Measurements from ENCODE around the gene AMMECR1. TPM values are rescaled to one million over a fixed set of nuclear protein-coding genes. Genes with fewer than 3 reads are reported as not detected.

The AMMECR1 gene
- total and polyA plus RNA-seq, 2 of the 4 experiments (the other 2 are of a cell fraction): 7.0 to 11.3 TPM

DNA sequence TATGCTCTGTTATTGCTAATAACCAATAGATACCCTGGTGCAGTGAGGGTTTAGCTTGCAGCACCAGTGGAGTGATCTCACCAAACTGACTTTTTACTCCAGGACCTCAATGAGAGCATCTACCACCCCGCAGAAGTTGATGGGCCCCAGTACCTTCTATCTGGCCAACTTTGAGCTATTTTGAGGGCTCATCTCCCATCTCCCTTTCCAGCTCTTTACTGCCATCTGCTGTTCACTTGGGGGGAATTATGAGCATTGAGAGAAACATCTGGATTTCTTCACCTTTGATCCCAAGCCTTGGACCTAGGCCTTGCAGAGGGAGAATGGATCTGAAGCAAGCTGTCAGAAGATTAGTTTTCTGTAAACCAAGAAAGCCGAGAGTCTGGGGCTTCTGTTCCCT lies 171.4 kb downstream of the AMMECR1 start:
- peak; percentile 83 for ATAC-seq (ENCODE audit: low read depth)
- H3K9ac ChIP-seq (ENCODE audit: low read depth, low read length): no peak overlapping the region
- no peak overlapping the region for H2BK5ac ChIP-seq (ENCODE audit: low read depth, low read length, poor library complexity, severe bottlenecking)
- H3K27me3 ChIP-seq (ENCODE audit: control insufficient read depth, insufficient read depth, low read length): no peaks in the 10 kb centered on the region; the same call in 1 of the 2 replicates
- no peak overlapping the region for H2BK15ac ChIP-seq (ENCODE audit: low read depth, low read length)
- H3K4me2 ChIP-seq (ENCODE audit: low read depth, low read length): no peak overlapping the region
- H2AFZ ChIP-seq (replicated peaks; ENCODE audit: low read length, poor library complexity): no peak overlapping the region
- no peak overlapping the region for H3K4me3 ChIP-seq (ENCODE audit: insufficient read depth, low read depth, low read length)
- peak; percentile 48 for DNase-seq
- no peak overlapping the region for H3K14ac ChIP-seq (replicated peaks; ENCODE audit: low read depth, low read length)
- in situ Hi-C loops (cut with MboI; ENCODE audit: low sequenced_read_pairs) (loop anchor here (5.0 to 25.0 kb wide), 2 partner anchors 234 to 659 kb away; partner anchors contain the start of gene GUCY2F), intact Hi-C loops (cut with micrococcal nuclease) (loop anchor here (1.0 to 10.0 kb wide), 3 partner anchors 142 to 432 kb away; partner anchors contain the start of gene TMEM164), dilution Hi-C loops (cut with HindIII; ENCODE audit: low sequenced_read_pairs, unreplicated experiment) (no loop called here)
- no peaks in the 10 kb centered on the region for H3K79me1 ChIP-seq (ENCODE audit: low read depth in 1 of 2, low read length in 2 of 2)
- no peak overlapping the region for H2AK5ac ChIP-seq (ENCODE audit: low read depth, low read length)
- no peak overlapping the region for H2AK9ac ChIP-seq (replicated peaks; ENCODE audit: low read depth, low read length, poor library complexity)
- no peak overlapping the region for H2BK120ac ChIP-seq (ENCODE audit: low read depth, low read length)
- no peaks in the 10 kb centered on the region; the same call in 1 of the 2 replicates for H3K9me3 ChIP-seq (ENCODE audit: control insufficient read depth, insufficient read depth, low read length)
- TF ChIP-seq RAD21 (IDR thresholded peaks at IDR 0.05; ENCODE audit: low read length) (peak; percentile 64), RFX5 (IDR thresholded peaks at IDR 0.05; ENCODE audit: low read depth, low read length) (no peak), CHD1 (IDR thresholded peaks at IDR 0.05; ENCODE audit: low read depth, low read length) (no peak), BHLHE40 (IDR thresholded peaks at IDR 0.05; ENCODE audit: low read depth, low read length) (no peak), SMC3 (IDR thresholded peaks at IDR 0.05; ENCODE audit: low read depth, low read length) (peak; percentile 48), POLR2A (IDR thresholded peaks at IDR 0.05; ENCODE audit: low read depth, low read length) (no peak), NFE2L2 (IDR thresholded peaks at IDR 0.05; ENCODE audit: low read depth, low read length) (no peak), CEBPB (IDR thresholded peaks at IDR 0.05; ENCODE audit: low read depth, low read length) (no peak)
- TF ChIP-seq, protein P1, sequence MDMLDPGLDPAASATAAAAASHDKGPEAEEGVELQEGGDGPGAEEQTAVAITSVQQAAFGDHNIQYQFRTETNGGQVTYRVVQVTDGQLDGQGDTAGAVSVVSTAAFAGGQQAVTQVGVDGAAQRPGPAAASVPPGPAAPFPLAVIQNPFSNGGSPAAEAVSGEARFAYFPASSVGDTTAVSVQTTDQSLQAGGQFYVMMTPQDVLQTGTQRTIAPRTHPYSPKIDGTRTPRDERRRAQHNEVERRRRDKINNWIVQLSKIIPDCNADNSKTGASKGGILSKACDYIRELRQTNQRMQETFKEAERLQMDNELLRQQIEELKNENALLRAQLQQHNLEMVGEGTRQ (IDR thresholded peaks at IDR 0.05; ENCODE audit: low read depth, low read length): no peak
- TF ChIP-seq, protein P2, sequence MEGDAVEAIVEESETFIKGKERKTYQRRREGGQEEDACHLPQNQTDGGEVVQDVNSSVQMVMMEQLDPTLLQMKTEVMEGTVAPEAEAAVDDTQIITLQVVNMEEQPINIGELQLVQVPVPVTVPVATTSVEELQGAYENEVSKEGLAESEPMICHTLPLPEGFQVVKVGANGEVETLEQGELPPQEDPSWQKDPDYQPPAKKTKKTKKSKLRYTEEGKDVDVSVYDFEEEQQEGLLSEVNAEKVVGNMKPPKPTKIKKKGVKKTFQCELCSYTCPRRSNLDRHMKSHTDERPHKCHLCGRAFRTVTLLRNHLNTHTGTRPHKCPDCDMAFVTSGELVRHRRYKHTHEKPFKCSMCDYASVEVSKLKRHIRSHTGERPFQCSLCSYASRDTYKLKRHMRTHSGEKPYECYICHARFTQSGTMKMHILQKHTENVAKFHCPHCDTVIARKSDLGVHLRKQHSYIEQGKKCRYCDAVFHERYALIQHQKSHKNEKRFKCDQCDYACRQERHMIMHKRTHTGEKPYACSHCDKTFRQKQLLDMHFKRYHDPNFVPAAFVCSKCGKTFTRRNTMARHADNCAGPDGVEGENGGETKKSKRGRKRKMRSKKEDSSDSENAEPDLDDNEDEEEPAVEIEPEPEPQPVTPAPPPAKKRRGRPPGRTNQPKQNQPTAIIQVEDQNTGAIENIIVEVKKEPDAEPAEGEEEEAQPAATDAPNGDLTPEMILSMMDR (conservative IDR thresholded peaks at IDR 0.05; ENCODE audit: low read depth, low read length): peak; percentile 63
- H3K36me3 ChIP-seq (ENCODE audit: control insufficient read depth, insufficient read depth, low read length): no peaks in the 10 kb centered on the region
- no peak overlapping the region for H3K56ac ChIP-seq (ENCODE audit: extremely low read depth, insufficient read depth, low read length)
- POLR2A ChIA-PET (ENCODE audit: unreplicated experiment): no interaction called here
- H3K4me1 ChIP-seq (ENCODE audit: control insufficient read depth, insufficient read depth, low read length): no peaks in the 10 kb centered on the region; the same call in 1 of the 2 replicates
- H3K18ac ChIP-seq (ENCODE audit: low read depth, low read length): no peak overlapping the region
- no peak overlapping the region for H4K91ac ChIP-seq (ENCODE audit: insufficient read depth, low read depth, low read length)
- H3K23ac ChIP-seq (ENCODE audit: low read depth, low read length): no peak overlapping the region
- H3K9me1 ChIP-seq (ENCODE audit: insufficient read depth, low read length): no peaks in the 10 kb centered on the region; the same call in 1 of the 2 replicates
- no TSS peak for BruUV-seq (replicated peaks)
- no peak overlapping the region for H3K27ac ChIP-seq (ENCODE audit: insufficient read depth, low read length)
- no peaks in the 10 kb centered on the region; the same call in 1 of the 2 replicates for H4K20me1 ChIP-seq (ENCODE audit: insufficient read depth, low read length)
- H2BK20ac ChIP-seq (ENCODE audit: low read depth, low read length): no peak overlapping the region
- CTCF ChIA-PET: interaction anchor here (0.6 to 1.8 kb wide), 12 partner anchors 11 to 272 kb away, joined by 3 to 24 read pairs (median 4); no protein-coding TSS in a partner anchor
- WGBS, 2 experiments (ENCODE audit: extremely low coverage in 2 of 2, insufficient read length in 1 of 2): no CpG with 5 or more reads among the region's 2 CpGs
- H3K4ac ChIP-seq (ENCODE audit: low read depth, low read length): no peak overlapping the region
- H4K5ac ChIP-seq (ENCODE audit: low read depth, low read length): no peak overlapping the region
- no peak overlapping the region for H4K8ac ChIP-seq (ENCODE audit: low read depth in 2 of 2, low read length in 2 of 2)
